OCI-LY7 (cell line): ENCODE measurements around the gene TBCB.

Source experiments
- CTCF ChIP-seq: fragments of 200-600 bp; sonication (generic); conservative IDR thresholded peaks from 2 replicates; pipeline ENCODE4 v1.5.1; 2014; ENCODE audit warnings: mild to moderate bottlenecking, antibody characterized with exemption, low read length, moderate library complexity, mixed read lengths
- EZH2phosphoT487 ChIP-seq: fragments of 200-600 bp; sonication (generic); IDR thresholded peaks from 2 replicates; pipeline ENCODE4 v1.6.1; 2018; ENCODE audit warnings: low read depth, borderline replicate concordance, mild to moderate bottlenecking, mixed run types, antibody characterized with exemption, low read length, moderate library complexity, mixed read lengths

GRCh38 chr19:36128392-36128736 is 13.1 kb downstream of the TBCB start:
- no peak for TF ChIP-seq CTCF
- no peak for TF ChIP-seq EZH2phosphoT487
